Germinal center (tissue), 1 donor: ENCODE measurements around the gene CSNK1G2.

Experiments
- DNase-seq: peaks from one replicate; pipeline ENCODE4 v3.0.0; 2012; ENCODE audit warnings: mixed read lengths, low spot score

CSNK1G2 gene

DNA sequence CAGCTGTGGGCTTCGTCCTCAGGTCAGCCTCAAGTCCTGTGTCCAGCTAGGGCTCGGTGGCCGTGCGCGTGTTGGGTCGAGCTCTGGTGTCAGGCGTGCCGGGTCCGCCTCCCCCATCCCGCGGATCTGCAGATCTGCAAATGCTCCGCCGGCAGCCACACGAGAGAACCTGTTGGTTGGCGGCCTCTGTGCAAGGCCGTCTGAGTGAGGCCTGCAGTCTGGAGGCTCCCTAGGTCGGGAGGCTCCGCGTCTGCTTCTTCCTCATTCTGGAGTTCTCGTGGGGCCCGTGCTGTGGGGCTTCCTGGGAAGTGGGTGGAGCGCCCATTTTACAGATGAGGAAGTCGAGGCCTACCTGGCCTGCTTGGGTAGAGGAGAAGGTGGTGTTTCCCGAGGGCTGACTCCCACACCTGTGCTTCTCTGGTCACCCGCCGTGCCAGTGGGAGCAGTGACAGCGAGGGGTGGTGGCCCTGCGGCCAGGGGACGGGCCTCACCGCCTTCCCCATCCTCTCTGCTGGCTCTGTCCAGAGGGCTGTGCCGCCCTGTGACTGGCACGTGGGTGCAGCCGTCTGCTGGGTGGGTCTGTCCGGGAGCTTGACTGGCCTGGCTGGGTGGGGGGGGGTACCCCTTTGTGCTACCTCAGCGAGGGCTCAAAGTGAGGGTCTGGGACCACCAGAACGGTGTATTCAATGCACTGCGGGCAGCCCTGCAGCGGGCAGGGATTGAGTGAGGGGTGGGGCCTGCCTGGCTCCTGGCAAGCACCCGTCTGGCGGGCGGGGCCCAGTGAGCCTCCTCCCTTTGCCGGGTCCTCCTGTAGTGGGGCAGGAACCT is 3.3 kb downstream of the CSNK1G2 start:
- DNase-seq: no peak

DNA sequence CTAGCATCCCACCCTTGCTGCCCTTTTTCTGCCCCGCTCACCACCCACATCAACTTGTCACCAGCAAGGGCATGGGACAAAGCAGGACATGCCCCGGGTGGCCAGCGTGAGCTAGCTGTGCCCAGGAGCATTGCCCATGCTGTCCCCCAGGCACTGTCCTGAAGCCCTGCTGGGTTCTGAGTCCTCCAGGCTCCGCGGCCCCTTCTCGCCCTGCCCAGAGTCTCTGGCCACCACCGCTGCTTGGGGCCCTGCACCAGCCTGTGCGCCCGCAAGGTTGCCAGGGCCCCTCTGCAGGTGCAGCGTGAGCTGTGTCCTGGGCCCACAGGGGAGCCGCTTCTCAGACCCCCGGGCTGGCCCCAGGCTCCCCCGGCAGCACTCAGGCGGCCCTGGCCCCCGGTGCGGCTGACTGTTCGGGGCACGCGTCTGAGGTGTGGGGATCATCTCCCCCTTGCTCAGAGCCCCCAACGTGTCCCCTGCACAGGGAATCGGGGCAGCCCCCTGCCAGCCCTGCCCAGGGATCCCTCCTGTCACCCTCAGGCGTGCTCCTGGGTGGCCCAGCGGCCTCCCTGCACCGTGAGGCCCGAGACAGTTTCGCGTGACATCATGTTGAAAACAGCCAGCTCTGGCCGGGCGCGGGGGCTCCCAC is 4.1 kb downstream of the CSNK1G2 start:
- no peak for DNase-seq

DNA sequence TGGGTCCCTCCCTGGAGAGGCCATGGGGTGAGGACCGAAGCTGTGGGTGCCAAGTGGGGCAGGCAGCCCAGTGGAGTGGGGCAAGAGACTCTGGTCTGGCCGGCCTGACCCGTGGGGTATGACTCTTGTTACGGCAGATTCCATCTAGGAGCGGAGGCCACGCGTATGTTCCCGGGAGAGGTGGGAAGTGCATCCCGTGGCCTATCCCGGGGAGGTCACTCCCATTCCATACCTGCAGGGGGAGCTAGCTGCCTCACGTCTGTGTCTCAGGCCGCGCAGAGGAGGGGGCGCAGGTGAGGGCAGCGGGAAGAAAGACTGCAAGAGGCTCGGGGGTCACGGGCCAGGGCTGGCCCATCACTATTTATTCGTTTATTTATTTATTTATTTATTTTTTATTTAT is 4.9 kb downstream of the CSNK1G2 start:
- no peak for DNase-seq

DNA sequence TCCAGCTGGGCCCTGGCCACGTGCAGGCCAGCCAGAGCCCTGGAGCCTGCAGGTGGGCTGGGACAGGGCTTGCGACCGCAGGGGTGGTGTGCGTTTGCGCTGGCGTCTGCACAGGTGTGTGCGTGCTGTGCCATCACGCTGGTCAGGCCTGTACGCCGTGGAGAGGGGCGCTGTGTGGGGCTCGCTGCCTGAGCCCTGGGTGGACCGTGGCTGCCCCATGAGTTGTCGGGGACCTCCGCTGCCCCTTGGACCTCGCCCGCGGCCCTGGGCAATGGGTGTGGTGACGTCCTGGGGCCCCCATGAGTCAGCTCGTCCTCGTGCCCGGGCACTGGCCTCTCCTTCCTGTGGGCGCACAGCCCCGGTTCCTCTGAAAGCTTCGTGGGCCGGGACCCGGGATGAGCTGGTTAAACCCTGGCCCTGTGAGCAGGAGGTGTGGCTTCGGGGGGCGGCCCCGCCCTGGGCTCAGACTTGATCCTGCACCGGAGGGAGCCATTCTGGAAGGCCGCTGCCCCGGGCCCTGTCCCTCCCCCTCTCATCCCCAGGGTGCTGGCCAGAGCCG is 6.8 kb downstream of the CSNK1G2 start:
- no peak for DNase-seq

DNA sequence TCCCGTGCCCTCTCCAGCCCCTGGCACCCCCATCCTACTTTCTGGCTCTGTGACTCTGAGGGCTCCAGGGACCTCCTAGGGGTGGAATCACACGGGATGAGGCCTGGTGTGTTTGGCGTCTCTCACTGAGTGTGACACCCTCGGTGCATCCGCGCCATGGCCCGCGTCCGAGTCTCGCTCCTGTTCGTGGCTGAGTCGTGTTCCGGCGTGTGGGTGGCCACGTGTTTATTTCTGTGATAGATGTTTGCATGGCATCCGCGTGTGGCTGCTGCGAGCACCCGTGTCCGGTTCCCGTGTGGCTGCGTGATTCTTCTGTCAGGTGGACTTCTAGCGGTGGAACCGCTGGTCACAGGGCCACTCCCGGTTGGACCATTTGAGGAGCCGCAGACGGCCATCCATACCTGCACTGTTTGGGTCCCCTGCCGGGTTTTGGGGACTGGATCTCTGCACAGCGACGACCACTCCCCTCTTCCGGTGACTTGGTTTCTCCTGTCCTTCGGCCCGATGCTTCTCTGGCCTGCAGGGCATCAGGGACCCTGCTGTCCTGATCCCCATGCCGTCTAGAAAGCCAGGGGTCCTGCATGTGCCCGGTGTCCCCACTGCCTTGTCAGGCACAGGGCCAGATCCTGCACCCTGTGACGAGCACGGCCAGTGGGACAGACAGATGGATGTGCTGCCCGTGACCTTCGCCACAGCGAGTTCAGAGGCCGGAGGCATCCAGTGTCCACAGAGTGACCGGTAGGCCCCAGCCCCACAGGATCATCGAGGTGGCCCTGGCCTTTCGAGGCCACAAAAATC is 8.5 kb downstream of the CSNK1G2 start:
- DNase-seq: no peak

DNA sequence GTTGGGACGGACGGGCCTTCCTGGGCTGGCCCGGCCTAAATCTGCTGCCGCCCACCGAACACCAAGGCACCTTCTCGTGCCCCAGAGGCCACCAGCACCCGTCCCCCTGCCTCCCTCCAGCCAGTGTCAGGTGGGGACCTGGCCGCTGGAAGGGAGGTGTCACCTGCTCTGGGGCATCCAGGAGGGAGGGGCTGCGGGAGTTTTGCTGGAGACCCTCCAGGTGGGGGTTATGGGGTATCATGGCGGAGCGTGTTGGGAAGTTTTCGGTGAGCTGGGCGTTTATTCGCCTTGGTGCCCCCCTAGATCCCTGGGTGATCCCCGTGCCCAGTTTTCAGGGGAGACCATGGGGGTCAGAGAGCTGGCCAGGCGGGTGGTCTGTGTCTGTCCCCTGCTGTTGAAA is 9.7 kb downstream of the CSNK1G2 start:
- no peak for DNase-seq

DNA sequence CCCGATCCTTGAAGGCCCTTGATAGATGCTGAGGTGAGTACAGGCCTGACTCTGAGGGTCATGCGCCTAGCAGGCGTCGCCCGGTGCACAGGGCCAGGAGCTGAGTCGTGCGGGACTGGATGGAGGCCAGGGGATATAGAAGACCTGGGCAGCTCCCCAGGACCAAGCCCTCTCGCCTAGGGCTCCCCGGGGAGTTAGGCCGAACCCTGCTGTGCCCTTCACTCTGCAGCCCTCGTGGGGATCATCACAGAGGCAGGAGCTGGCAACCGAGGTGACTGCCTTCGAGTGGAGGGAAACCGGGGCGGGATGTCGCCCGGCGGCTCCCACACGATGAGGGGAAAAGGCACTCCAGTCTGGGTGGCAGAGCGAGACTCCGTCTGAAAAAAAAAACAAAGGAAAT is 11.7 kb downstream of the CSNK1G2 start:
- DNase-seq: no peak

DNA sequence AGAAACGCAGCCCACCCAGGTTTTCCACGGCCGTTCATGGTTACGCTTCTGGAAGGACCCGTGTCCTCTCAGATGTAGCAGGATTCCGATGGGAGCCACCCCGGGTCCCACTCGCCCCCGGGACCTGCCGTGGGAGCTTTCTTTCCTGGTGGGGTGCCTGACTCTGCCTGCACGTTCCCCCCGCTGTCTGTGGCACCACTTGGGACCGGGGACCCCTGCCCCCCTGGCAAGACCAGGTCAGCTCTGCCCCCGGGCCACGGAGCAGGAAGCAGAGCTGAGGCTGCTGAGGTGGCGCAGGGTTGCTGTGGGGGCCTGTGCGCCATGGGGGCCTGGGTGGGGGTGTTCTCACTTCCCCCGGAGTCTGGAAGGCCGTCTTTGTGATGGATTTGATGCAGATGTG is 12.1 kb downstream of the CSNK1G2 start:
- no peak for DNase-seq

DNA sequence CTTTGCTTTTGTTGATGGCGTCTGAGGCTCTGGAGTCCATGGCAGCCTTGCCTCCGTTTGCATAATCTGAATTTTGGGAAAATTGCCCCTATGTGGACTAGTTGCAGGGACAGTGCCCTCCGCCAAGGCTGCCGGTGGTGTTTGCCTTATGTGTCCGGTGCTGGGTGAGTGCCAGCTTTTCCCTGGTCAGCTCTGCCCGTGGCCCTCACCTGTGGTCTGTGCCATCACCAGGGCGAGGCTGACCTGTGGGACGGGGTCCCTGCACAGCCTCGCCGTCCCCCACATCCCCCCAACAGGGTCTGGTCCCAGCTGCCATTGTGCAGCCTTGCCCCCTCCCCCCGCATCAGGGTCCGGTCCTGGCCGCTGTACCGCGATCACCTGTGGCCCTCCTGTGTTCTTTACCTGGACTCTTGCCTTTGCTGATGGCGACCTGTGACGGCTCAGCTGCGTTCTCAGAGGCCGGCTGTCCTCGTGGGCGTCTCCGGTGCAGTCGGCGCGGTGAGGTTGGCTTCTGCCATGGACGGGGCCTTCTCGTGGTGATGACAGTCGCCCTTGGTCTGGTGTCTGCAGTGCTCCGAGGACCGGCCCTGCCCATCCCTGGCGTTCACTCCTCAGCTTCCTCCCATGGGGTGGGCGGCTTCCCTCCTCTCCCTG is 12.6 kb downstream of the CSNK1G2 start:
- no peak for DNase-seq

DNA sequence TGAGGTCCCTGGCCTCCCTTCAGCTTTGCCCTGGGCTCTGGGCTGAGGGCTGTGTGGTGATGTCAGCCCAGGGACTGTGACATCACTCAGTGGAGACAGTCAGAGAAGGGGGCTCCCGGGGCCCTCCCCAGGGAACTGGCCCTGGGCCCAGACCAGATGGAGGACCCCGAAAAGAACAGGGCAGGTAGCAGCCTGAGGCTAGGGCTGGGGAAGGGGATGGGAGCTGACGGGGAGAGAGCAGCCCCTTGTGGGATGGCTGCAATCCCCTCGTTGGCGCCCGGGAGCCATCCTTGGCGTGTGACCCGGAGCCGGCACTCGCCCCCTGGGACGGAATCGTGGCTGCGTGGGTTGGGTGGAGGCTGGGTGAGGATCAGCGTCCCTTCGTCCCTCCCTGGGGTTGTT is 13.6 kb downstream of the CSNK1G2 start:
- DNase-seq: no peak

DNA sequence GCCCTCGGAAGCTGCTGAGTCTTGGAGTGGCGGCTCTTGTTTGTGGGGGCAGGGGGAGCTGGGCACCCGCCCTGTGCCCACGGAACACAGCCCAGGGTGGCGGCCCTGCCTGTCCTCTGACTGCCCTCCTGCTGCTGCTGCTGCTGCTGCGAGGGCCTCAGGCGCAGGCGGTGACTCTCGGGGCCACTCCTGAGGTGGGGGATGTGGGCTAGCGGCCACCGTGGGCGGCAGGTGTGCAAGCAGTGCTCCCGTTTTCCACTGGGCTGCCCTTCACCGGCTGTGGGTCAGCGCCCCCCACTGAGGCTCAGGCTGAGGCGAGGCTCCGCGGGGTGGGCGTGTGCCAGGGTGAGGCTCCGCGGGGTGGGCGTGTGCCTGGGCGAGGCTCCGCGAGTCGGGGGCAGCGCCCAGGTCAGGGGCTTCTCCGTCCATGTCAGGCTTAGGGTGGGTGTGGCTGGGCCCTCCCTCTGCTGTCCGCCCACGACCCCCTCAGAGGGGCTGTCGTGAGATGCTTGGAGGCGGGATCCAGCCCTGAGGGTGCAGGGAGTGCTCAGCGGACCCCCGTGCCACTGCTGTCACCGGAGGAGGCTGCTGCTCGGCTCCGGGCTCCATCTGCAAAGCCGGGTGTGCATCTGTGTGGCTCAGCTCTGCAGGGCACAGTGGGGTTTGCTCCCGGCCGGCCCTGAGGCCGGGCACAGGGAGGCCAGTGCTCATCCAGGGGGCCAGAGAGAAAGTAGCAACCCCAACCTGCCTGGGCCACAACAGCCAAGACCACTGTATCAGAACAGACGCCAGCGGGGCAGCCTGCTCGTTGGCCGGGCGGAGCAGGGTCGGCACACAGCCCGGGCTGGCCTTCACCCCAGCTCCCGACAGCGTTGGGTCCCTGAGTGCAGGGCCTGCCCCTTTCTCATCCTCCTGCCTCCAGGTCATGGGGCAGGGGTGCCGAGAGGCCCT is 14.5 kb downstream of the CSNK1G2 start:
- no peak for DNase-seq

DNA sequence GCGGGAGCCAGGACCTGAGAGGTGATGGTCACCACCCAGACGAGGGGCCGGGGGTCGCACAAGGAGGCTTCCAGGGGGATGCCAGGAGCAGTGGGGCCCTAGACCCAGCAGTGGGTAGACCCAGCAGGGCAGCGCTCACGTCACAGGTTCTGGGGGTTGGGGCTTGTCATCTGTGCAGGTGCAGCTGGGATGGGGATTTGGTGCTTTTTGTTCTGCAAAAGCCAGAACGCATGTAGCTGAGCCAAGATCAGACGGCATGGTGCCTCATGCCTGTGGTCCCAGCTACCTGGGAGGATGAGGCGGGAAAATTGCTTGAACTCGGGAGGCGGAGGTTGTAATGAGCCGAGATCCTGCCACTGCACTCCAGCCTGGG is 15.1 kb downstream of the CSNK1G2 start:
- DNase-seq: no peak

DNA sequence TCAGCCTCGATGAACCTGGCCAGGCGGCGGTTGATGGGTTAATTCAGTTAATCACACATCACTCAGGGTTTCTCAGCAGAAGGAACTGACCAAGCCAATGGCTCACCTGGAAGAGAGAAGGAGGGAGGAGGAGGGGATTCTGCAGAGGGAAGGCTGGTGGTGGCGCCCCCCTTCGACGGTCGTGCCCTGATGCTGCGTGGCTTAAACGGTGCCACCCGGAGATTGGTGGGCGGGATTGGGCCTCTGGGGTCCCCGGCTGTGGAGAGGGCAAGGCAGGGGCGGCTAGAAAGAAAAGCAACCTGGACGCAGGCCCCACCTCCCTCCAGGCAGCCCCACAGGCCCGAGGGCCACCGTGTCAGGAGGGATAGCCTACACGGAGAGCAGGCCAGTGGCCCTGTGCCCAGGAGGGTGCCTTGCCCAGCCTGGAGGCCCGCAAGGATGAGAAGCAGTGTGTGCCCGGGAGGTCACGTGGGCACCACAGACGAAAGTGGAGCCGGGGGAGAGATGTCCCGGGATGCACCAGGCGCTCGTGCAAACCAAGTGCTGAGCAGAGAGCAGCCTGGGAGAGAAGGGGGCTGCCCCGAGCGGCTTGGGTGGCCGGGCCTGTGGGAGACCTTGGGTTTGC is 16.0 kb downstream of the CSNK1G2 start:
- DNase-seq: no peak

DNA sequence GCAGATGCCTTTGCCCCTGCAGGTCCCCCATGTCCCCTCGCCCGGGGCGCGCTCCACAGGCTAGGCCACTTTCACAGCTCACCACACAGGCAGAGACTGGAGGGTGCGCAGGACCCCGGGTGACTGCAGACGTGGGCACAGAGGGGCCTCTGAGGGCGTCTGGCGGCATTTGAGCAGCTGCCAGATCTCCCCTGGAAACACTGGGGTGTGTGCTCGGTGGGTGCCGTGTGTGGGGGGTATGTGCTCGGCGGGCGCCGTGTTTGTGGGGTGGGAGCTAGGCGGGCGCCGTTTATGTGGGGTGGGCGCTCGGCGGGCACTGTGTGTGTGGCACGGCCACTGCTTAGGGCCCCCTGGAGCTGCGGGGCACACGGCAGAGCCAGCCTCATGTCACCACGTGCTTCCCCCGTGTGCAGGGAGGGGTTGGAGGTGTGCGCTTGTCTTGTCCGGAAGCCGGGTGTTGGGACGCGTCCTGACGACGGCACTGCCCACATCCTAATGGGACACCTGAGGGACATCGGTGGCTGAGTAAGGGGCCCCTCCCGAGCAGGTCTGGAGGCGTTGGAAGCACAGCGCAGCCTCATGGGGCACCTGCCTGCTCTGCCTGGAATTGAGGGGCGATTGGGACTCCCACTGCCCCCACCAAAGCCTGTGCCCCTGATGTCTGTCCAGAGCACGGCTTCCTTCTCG is 16.7 kb downstream of the CSNK1G2 start:
- no peak for DNase-seq

DNA sequence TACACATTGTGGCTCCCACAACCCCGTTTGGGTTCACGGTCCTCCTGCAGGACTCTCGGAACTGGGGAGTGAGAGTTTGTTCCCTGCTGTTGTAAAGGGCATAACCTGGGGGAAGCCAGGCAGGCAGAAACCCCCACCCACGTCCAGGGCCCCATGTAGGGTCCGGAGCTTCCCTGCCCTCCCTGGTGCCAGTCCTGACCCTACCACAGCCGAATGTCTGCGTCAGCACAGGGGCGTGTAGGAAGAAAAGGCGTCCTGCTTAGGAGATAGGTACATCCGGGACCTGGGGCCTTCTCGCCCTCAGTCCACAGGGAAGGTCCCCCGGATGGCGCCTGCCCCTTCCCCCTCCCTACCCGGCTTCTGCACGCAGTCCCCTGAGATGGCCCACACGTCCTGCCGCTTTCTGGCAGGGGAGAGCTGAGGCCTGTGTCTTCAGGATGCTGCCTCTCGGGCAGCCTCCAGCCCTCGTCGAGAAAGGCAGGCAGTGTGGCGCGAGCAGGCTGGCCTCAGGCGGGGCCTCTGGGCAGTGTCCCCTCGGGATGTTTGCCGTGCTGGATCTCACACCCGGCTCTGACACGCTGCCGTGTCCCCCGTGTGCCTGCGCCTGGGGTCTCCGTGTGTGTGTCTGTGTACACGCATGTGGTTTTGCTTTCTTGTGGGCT is 19.1 kb downstream of the CSNK1G2 start:
- DNase-seq: no peak

DNA sequence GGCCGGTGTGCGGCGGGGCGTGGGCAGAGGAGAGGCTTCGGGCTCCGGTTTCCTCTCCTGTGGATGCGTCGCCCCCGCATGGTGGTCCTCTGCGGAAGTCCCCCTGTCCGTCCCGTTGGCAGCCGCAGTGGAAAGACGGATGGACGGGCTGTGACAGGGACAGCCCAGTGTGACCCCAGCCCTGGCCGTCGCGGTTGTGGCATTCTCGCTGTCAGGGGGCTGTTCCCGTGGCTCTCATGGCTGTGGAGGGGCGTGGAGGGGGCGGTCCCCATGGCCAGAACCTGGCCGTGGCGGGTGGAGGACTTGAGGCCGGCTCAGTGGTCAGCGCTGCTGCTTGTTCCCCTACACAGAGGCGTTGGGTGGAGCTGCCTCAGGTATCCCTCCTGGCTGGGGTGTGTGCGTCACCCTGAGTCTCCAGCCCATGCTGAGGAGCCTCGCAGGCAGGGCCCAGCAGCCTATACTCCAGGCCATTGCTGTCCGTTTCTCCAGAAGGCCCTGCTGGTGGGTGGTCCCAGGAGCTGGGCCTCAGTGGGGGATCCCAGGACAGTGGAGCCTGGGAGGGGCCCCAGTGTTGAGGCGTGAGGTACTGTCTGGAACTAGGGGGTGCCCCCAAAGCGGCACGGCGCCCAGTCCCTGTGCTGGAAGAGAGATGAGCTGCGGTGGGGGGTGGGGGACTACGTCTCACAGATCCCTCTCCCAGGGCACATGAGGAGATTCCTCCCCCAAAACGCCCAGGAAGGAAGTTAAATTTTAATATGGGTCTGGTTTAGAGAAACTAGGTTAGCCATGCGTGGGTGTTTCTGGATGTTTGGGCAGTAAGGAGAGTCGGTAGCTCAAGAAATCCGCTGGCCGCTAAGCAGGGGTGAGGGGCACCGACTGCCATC is 20.3 kb downstream of the CSNK1G2 start:
- no peak for DNase-seq

DNA sequence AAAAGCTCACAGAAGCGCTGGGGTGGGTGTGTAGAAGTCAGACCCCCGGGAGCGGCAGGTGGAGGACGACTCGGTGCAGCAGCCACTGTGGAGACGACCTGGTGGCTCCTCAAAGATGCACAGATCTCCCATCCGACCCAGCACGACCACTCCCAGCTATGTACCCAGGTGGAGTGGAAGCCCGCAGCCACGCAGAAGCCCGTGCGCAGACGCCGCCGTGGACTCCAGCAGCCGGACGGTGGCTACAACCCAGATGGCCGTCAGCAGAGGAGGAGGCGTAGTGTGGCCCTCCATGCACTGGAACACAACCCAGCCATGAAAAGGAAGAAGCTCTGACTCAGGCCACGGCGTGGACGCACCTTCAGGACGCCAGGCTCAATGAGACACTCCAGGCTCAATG is 21.7 kb downstream of the CSNK1G2 start:
- no peak for DNase-seq

DNA sequence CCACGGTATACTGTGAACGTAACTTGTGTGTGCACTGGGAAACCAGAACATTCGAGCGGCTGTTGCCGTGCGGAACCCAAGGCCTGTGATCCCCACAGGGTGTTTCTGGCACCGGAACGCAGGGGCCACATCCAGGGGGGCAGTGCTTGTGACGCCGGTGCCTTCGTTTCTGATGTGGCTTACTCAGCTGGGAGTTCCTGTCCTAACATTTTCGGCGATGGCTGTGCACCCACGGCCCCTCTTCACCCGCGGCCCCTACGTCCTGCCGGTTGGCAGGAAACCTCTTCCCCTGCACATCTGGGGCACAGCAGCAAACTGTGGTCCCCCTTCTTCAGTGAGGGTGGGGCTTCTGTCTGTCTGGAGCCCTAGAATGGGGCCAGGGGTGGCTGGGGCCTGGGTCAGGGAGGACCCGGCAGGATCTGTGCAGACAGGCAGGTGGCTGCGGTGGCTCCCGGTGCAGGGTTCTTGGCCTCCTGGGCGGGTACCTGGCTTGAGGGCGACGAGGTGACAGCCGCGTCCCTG is 26.2 kb downstream of the CSNK1G2 start:
- DNase-seq: no peak
